IMR-90 (cell line): ENCODE results near the gene PTTG1IP2. TPM values are rescaled to one million over a fixed set of nuclear protein-coding genes. Genes with fewer than 3 reads are reported as not detected.

Experiments used
- ATAC-seq: fragments of 200-7000 bp; cut with Tn5 transposase; 2 replicates; pipeline ENCODE4 v1.9.1; 2020; ENCODE audit warnings: low read depth, mild to moderate bottlenecking, moderate library complexity
- BruUV-seq: library from RNA; stranded (reverse); fragments of 400-500 nt; replicated peaks from 2 replicates; lab custom pipeline; 2021; lab: Mats Ljungman, UMichigan
- CTCF ChIA-PET: fragments of 300-600 bp; formaldehyde crosslinking; extraction: SDS; loops from one replicate; lab custom pipeline; 2021; ENCODE audit warnings: antibody characterized with exemption; lab: Yijun Ruan, JAX
- POLR2A ChIA-PET: fragments of 300-600 bp; sonication (Branson Sonifier 250); formaldehyde crosslinking; loops from one replicate; lab custom pipeline; 2022; ENCODE audit warnings: antibody characterized with exemption; ENCODE audit not compliant: unreplicated experiment; lab: Charles Lee
- DNase-seq: peaks from one replicate; pipeline ENCODE4 v3.0.0; 2013
- H2AFZ ChIP-seq: replicated peaks from 2 replicates; pipeline ENCODE3; 2013; ENCODE audit warnings: low read length, mild to moderate bottlenecking; ENCODE audit not compliant: poor library complexity
- H2AK5ac ChIP-seq: 2 replicates; pipeline ENCODE4 v1.6.1; 2013; ENCODE audit warnings: low read depth, low read length, inconsistent platforms
- H2AK9ac ChIP-seq: replicated peaks from 2 replicates; pipeline ENCODE3; 2013; ENCODE audit warnings: mild to moderate bottlenecking, low read depth, low read length, moderate library complexity; ENCODE audit not compliant: poor library complexity
- H2BK120ac ChIP-seq: 2 replicates; pipeline ENCODE4 v1.6.1; 2013; ENCODE audit warnings: low read depth, low read length, inconsistent platforms
- H2BK15ac ChIP-seq: 3 replicates; pipeline ENCODE4 v1.6.1; 2013; ENCODE audit warnings: low read depth, low read length, inconsistent platforms
- H2BK20ac ChIP-seq: 2 replicates; pipeline ENCODE4 v1.6.1; 2013; ENCODE audit warnings: low read depth, mild to moderate bottlenecking, inconsistent platforms, low read length, moderate library complexity
- H2BK5ac ChIP-seq: 2 replicates; pipeline ENCODE4 v1.6.1; 2013; ENCODE audit warnings: mild to moderate bottlenecking, low read depth, low read length, inconsistent platforms; ENCODE audit not compliant: poor library complexity, severe bottlenecking
- H3K14ac ChIP-seq: replicated peaks from 2 replicates; pipeline ENCODE4 v1.6.1; 2013; ENCODE audit warnings: low read depth, low read length, inconsistent platforms
- H3K18ac ChIP-seq: 2 replicates; pipeline ENCODE4 v1.6.1; 2013; ENCODE audit warnings: low read depth, low read length, control low read depth
- H3K23ac ChIP-seq: 2 replicates; pipeline ENCODE4 v1.6.1; 2013; ENCODE audit warnings: low read depth, low read length, inconsistent platforms
- H3K27ac ChIP-seq: 2 replicates; pipeline ENCODE4 v1.5.1; 2013; ENCODE audit warnings: mild to moderate bottlenecking, control low read depth, low read length; ENCODE audit not compliant: insufficient read depth
- H3K27me3 ChIP-seq: 2 replicates; pipeline ENCODE4 v1.6.1; 2013; ENCODE audit warnings: low read length; ENCODE audit not compliant: control insufficient read depth, insufficient read depth
- H3K36me3 ChIP-seq: 2 replicates; pipeline ENCODE4 v1.6.1; 2013; ENCODE audit warnings: low read length, mixed read lengths; ENCODE audit not compliant: control insufficient read depth, insufficient read depth
- H3K4ac ChIP-seq: 2 replicates; pipeline ENCODE4 v1.6.1; 2013; ENCODE audit warnings: low read depth, low read length, inconsistent platforms
- H3K4me1 ChIP-seq: 2 replicates; pipeline ENCODE4 v1.6.1; 2013; ENCODE audit warnings: low read length, mixed read lengths; ENCODE audit not compliant: control insufficient read depth, insufficient read depth
- H3K4me2 ChIP-seq: 2 replicates; pipeline ENCODE4 v1.6.1; 2013; ENCODE audit warnings: low read depth, mild to moderate bottlenecking, control low read depth, low read length, moderate library complexity
- H3K4me3 ChIP-seq: 2 replicates; pipeline ENCODE4 v1.5.1; 2013; ENCODE audit warnings: low read depth, mild to moderate bottlenecking, control low read depth, low read length, moderate library complexity; ENCODE audit not compliant: insufficient read depth
- H3K56ac ChIP-seq: 2 replicates; pipeline ENCODE4 v1.6.1; 2013; ENCODE audit warnings: low read length, inconsistent platforms; ENCODE audit not compliant: insufficient read depth; ENCODE audit errors: extremely low read depth
- H3K79me1 ChIP-seq, 2 experiments: 2 replicates each; pipeline ENCODE4 v1.6.1; 2013; ENCODE audit warnings: low read length in 2 of 2, inconsistent platforms in 1 of 2, low read depth in 1 of 2
- H3K9ac ChIP-seq: 2 replicates; pipeline ENCODE4 v1.6.1; 2013; ENCODE audit warnings: low read depth, low read length, control low read depth
- H3K9me1 ChIP-seq: 2 replicates; pipeline ENCODE4 v1.6.1; 2013; ENCODE audit warnings: low read length, inconsistent platforms; ENCODE audit not compliant: insufficient read depth
- H3K9me3 ChIP-seq: 2 replicates; pipeline ENCODE4 v1.6.1; 2013; ENCODE audit warnings: low read length; ENCODE audit not compliant: control insufficient read depth, insufficient read depth
- H4K20me1 ChIP-seq: 2 replicates; pipeline ENCODE4 v1.6.1; 2013; ENCODE audit warnings: low read length, inconsistent platforms; ENCODE audit not compliant: insufficient read depth
- H4K5ac ChIP-seq: 2 replicates; pipeline ENCODE4 v1.6.1; 2013; ENCODE audit warnings: mild to moderate bottlenecking, low read depth, low read length, control low read depth
- H4K8ac ChIP-seq, 2 experiments: 2 replicates each; pipeline ENCODE4 v1.6.1; 2013; ENCODE audit warnings: low read depth in 2 of 2, low read length in 2 of 2, control low read depth in 1 of 2, inconsistent platforms in 1 of 2
- H4K91ac ChIP-seq: 2 replicates; pipeline ENCODE4 v1.6.1; 2013; ENCODE audit warnings: low read depth, low read length, inconsistent platforms; ENCODE audit not compliant: insufficient read depth
- BHLHE40 ChIP-seq: fragments of 150-350 bp; IDR thresholded peaks from 2 replicates; pipeline ENCODE4 v1.6.1; 2016; ENCODE audit warnings: mild to moderate bottlenecking, low read depth, low read length
- CEBPB ChIP-seq: IDR thresholded peaks from 2 replicates; pipeline ENCODE4 v1.6.1; 2012; ENCODE audit warnings: low read depth, low read length, improper control_type of control experiment
- CHD1 ChIP-seq: IDR thresholded peaks from 2 replicates; pipeline ENCODE4 v1.6.1; 2012; ENCODE audit warnings: low read depth, low read length, improper control_type of control experiment
- CTCF ChIP-seq: conservative IDR thresholded peaks from 2 replicates; pipeline ENCODE4 v1.5.1; 2012; ENCODE audit warnings: mild to moderate bottlenecking, low read depth, low read length, improper control_type of control experiment
- FOS ChIP-seq: fragments of 150-350 bp; IDR thresholded peaks from 2 replicates; pipeline ENCODE4 v1.6.1; 2016; ENCODE audit warnings: low read depth, low read length
- MAFK ChIP-seq: IDR thresholded peaks from 2 replicates; pipeline ENCODE4 v1.6.1; 2012; ENCODE audit warnings: low read depth, low read length, improper control_type of control experiment
- MAZ ChIP-seq: IDR thresholded peaks from 2 replicates; pipeline ENCODE4 v1.6.1; 2012; ENCODE audit warnings: low read depth, mild to moderate bottlenecking, low read length, improper control_type of control experiment, moderate library complexity, borderline replicate concordance
- MXI1 ChIP-seq: IDR thresholded peaks from 2 replicates; pipeline ENCODE4 v1.6.1; 2012; ENCODE audit warnings: low read depth, mild to moderate bottlenecking, low read length, moderate library complexity, borderline replicate concordance
- NFE2L2 ChIP-seq: fragments of 150-350 bp; IDR thresholded peaks from 2 replicates; pipeline ENCODE4 v1.6.1; 2016; ENCODE audit warnings: low read depth, mild to moderate bottlenecking, low read length
- POLR2A ChIP-seq: IDR thresholded peaks from 2 replicates; pipeline ENCODE4 v1.6.1; 2012; ENCODE audit warnings: mild to moderate bottlenecking, low read depth, low read length
- RAD21 ChIP-seq: IDR thresholded peaks from 2 replicates; pipeline ENCODE4 v1.6.1; 2012; ENCODE audit warnings: low read length, improper control_type of control experiment
- RCOR1 ChIP-seq: IDR thresholded peaks from 2 replicates; pipeline ENCODE4 v1.6.1; 2012; ENCODE audit warnings: mild to moderate bottlenecking, low read length, improper control_type of control experiment; ENCODE audit not compliant: insufficient replicate concordance
- RFX5 ChIP-seq: IDR thresholded peaks from 2 replicates; pipeline ENCODE4 v1.8.0; 2012; ENCODE audit warnings: low read depth, mild to moderate bottlenecking, low read length, moderate library complexity
- SMC3 ChIP-seq: fragments of 150-350 bp; IDR thresholded peaks from 2 replicates; pipeline ENCODE4 v1.6.1; 2016; ENCODE audit warnings: low read depth, mild to moderate bottlenecking, antibody characterized with exemption, low read length, moderate library complexity
- WGBS, 2 experiments: methylation state at CpG; one replicate each; pipeline versions ENCODE4 v1.1.5 to v1.1.7; 2013; ENCODE audit warnings: missing lambda C conversion rate in 2 of 2; ENCODE audit not compliant: insufficient read length in 1 of 2; ENCODE audit errors: extremely low coverage in 2 of 2; 5-methylcytosine and 5-hydroxymethylcytosine counted together
- dilution Hi-C: fragments of 300-500 bp; cut with HindIII; formaldehyde crosslinking; loops from one replicate; pipeline ENCODE4 v1.14.3; 2018; ENCODE audit warnings: low sequenced_read_pairs; ENCODE audit not compliant: unreplicated experiment
- in situ Hi-C: fragments of 300-500 bp; cut with MboI; formaldehyde crosslinking; loops from 3 replicates; pipeline ENCODE4 v1.14.3; 2019; ENCODE audit warnings: low sequenced_read_pairs, inconsistent platforms, mixed read lengths
- intact Hi-C: fragments of 100-400 bp; cut with micrococcal nuclease; formaldehyde crosslinking; loops from 2 replicates; pipeline ENCODE4 v1.10.0; 2022
- polyA plus RNA-seq, 3 experiments: library from polyadenylated mRNA; depleted of rRNA; stranded (reverse); fragments of >200 nt; gene quantifications; 2 replicates each; pipeline ENCODE4 v1.2.3, GENCODE V29; 2012; ENCODE audit warnings: low replicate concordance in 1 of 3
- total RNA-seq: library from RNA; depleted of rRNA; stranded (reverse); fragments of >200 nt; gene quantifications from 2 replicates; pipeline ENCODE4 v1.2.3, GENCODE V29; 2012
- TF ChIP-seq, protein P1 (sequence below): fragments of 150-350 bp; IDR thresholded peaks from 2 replicates; pipeline ENCODE4 v1.6.1; 2017; ENCODE audit warnings: mild to moderate bottlenecking, antibody characterized with exemption, low read length, low read depth
- TF ChIP-seq, protein P2 (sequence below): fragments of 150-350 bp; IDR thresholded peaks from 2 replicates; pipeline ENCODE4 v1.6.1; 2016; ENCODE audit warnings: low read depth, mild to moderate bottlenecking, low read length, moderate library complexity, borderline replicate concordance

PTTG1IP2 gene
- total and polyA plus RNA-seq, 2 of the 4 experiments (the other 2 are of a cell fraction), result not detected

DNA sequence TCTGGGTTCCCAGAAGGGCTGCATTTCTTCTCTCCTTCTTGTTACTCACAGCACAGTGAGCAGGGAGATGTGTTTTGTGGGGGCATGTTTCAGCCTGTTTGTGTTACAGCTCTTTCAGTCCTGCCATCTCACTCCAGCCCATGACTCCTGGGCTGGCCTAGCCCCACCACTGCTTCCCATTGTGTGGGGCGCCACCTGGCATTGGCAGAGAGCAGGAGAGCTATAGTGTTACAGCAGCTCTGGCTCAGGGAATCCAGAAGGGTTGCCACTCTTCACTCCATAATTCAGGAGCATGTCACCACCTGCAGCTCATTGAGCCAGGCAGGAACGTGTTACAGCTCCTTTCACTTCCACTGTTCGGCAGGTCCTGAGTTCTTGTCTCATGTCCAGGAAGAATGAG is 36.2 kb upstream of the PTTG1IP2 start:
- Histone ChIP-seq H2AK5ac (no peak overlapping the region), H2BK20ac (no peak overlapping the region), H3K23ac (no peak overlapping the region), H3K9me3 (peaks cover 7% of the 10 kb centered on the region; the same call in 1 of the 2 replicates), H3K9me1 (no peaks in the 10 kb centered on the region), H2BK5ac (no peak overlapping the region), H4K91ac (no peak overlapping the region), H3K18ac (no peak overlapping the region), H4K5ac (no peak overlapping the region), H3K27me3 (no peaks in the 10 kb centered on the region), H3K36me3 (no peaks in the 10 kb centered on the region), H2BK120ac (no peak overlapping the region), H3K27ac (no peak overlapping the region), H3K4me2 (no peak overlapping the region), H3K14ac (no peak overlapping the region), H3K4me3 (no peak overlapping the region), H3K79me1 (no peaks in the 10 kb centered on the region), H2AK9ac (no peak overlapping the region), H3K4me1 (no peaks in the 10 kb centered on the region), H4K20me1 (no peaks in the 10 kb centered on the region), H2BK15ac (no peak overlapping the region), H3K9ac (no peak overlapping the region), H4K8ac (no peak overlapping the region), H3K4ac (no peak overlapping the region), H2AFZ (no peak overlapping the region), H3K56ac (no peak overlapping the region)
- TF ChIP-seq POLR2A (no peak), CTCF (no peak), RFX5 (no peak), MXI1 (no peak), BHLHE40 (no peak), FOS (no peak), RCOR1 (no peak), MAFK (no peak), CEBPB (no peak), NFE2L2 (no peak), RAD21 (no peak), CHD1 (no peak), SMC3 (no peak), MAZ (no peak)
- TF ChIP-seq, protein P1, sequence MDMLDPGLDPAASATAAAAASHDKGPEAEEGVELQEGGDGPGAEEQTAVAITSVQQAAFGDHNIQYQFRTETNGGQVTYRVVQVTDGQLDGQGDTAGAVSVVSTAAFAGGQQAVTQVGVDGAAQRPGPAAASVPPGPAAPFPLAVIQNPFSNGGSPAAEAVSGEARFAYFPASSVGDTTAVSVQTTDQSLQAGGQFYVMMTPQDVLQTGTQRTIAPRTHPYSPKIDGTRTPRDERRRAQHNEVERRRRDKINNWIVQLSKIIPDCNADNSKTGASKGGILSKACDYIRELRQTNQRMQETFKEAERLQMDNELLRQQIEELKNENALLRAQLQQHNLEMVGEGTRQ, result no peak
- TF ChIP-seq, protein P2, sequence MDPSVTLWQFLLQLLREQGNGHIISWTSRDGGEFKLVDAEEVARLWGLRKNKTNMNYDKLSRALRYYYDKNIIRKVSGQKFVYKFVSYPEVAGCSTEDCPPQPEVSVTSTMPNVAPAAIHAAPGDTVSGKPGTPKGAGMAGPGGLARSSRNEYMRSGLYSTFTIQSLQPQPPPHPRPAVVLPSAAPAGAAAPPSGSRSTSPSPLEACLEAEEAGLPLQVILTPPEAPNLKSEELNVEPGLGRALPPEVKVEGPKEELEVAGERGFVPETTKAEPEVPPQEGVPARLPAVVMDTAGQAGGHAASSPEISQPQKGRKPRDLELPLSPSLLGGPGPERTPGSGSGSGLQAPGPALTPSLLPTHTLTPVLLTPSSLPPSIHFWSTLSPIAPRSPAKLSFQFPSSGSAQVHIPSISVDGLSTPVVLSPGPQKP, result no peak
- in situ Hi-C loops (loop anchor here (10.0 kb wide), 1 partner anchor 268 kb away; no protein-coding TSS in a partner anchor), dilution Hi-C loops (no loop called here), intact Hi-C loops (no loop called here)
- ATAC-seq, result no peak
- DNase-seq, result no peak
- WGBS, 2 experiments, result 83% methylated on average over 1 of the region's 3 CpGs; no CpG with 5 or more reads in 1 of the 2 experiments
- BruUV-seq, result no TSS peak
- POLR2A ChIA-PET, result no interaction called here
- CTCF ChIA-PET, result no interaction called here
